Measurements from ENCODE around the gene SLC12A7.

SLC12A7 gene

DNA sequence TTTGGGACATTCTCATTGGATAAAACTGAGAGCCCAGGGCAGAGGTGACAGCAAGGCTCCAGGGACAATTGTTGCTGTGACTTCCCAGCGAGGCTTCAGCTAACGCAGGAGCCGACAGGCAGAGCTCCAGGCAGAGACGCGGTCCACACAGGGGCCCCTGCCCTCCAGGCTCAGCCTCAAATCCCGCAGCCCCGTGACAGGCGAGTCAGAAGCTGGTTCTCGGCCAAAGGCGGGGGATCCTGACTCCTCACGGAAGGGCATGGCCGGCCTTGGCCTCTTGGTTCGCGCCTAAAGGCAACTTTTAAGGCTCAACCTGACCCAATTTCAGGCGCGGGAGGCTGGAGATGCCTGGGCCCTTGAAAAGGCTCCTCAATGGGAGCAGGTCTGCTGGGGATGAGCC is 21.3 kb downstream of the SLC12A7 start:
- Histone ChIP-seq H2AFZ (ENCODE audit: low read length) (no peak overlapping the region), H4K20me1 (ENCODE audit: insufficient read depth, low read length, poor library complexity, severe bottlenecking) (no peaks in the 10 kb centered on the region), H3K9ac (ENCODE audit: low read depth, low read length, poor library complexity, severe bottlenecking) (no peak overlapping the region), H3K9me2 (replicated peaks; ENCODE audit: low read depth, low read length) (no peaks in the 10 kb centered on the region), H3K36me3 (ENCODE audit: insufficient read depth, low read length) (no peaks in the 10 kb centered on the region), H3F3A (ENCODE audit: low read depth) (no peaks in the 10 kb centered on the region), H3K9me3 (ENCODE audit: insufficient read depth, low read depth, low read length) (no peaks in the 10 kb centered on the region), H3K4me3 (ENCODE audit: low read length, poor library complexity, severe bottlenecking) (no peak overlapping the region), H3K4me1 (ENCODE audit: insufficient read depth, low read length, poor library complexity, severe bottlenecking) (no peaks in the 10 kb centered on the region), H3K27me3 (ENCODE audit: insufficient read depth, low read length, poor library complexity, severe bottlenecking) (no peaks in the 10 kb centered on the region), H3K4me2 (ENCODE audit: low read depth, low read length, poor library complexity, severe bottlenecking) (no peak overlapping the region), H3K79me2 (ENCODE audit: insufficient read depth, low read length) (no peaks in the 10 kb centered on the region)
- TF ChIP-seq EZH2phosphoT487 (IDR thresholded peaks at IDR 0.05; ENCODE audit: borderline replicate concordance): no peak

DNA sequence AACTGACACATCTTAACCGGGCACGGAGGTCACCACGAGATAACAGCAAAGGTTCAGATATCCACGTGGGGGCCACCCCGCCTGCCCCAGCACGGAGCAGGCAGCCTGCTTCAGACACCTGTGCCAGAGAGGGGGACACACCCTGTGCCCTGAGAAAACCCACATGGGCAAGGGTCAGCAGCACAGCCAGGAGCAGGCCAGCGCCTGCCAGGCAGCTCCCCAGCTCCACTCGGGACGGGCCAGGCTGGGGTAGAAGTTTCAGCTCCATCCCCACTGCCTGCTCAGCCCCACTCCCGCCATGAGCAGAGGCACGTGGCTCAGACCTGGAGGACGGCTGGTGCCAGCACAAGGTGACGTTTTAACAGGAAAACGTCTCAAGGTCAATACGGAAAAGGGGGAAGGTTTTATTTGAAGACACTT is 22.2 kb downstream of the SLC12A7 start:
- no peaks in the 10 kb centered on the region for H4K20me1 ChIP-seq (ENCODE audit: insufficient read depth, low read length, poor library complexity, severe bottlenecking)
- no peaks in the 10 kb centered on the region for H3K4me1 ChIP-seq (ENCODE audit: insufficient read depth, low read length, poor library complexity, severe bottlenecking)
- H2AFZ ChIP-seq (ENCODE audit: low read length): no peak overlapping the region
- TF ChIP-seq, protein P1, sequence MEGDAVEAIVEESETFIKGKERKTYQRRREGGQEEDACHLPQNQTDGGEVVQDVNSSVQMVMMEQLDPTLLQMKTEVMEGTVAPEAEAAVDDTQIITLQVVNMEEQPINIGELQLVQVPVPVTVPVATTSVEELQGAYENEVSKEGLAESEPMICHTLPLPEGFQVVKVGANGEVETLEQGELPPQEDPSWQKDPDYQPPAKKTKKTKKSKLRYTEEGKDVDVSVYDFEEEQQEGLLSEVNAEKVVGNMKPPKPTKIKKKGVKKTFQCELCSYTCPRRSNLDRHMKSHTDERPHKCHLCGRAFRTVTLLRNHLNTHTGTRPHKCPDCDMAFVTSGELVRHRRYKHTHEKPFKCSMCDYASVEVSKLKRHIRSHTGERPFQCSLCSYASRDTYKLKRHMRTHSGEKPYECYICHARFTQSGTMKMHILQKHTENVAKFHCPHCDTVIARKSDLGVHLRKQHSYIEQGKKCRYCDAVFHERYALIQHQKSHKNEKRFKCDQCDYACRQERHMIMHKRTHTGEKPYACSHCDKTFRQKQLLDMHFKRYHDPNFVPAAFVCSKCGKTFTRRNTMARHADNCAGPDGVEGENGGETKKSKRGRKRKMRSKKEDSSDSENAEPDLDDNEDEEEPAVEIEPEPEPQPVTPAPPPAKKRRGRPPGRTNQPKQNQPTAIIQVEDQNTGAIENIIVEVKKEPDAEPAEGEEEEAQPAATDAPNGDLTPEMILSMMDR (conservative IDR thresholded peaks at IDR 0.05; ENCODE audit: low read length): no peak
- TF ChIP-seq EZH2phosphoT487 (IDR thresholded peaks at IDR 0.05; ENCODE audit: borderline replicate concordance): no peak
- no peaks in the 10 kb centered on the region for H3K9me3 ChIP-seq (ENCODE audit: insufficient read depth, low read depth, low read length)
- H3K9me2 ChIP-seq (replicated peaks; ENCODE audit: low read depth, low read length): no peaks in the 10 kb centered on the region
- H3K36me3 ChIP-seq (ENCODE audit: insufficient read depth, low read length): no peaks in the 10 kb centered on the region
- H3F3A ChIP-seq (ENCODE audit: low read depth): no peaks in the 10 kb centered on the region
- H3K27me3 ChIP-seq (ENCODE audit: insufficient read depth, low read length, poor library complexity, severe bottlenecking): no peaks in the 10 kb centered on the region
- no peaks in the 10 kb centered on the region for H3K79me2 ChIP-seq (ENCODE audit: insufficient read depth, low read length)
- no peak overlapping the region for H3K4me2 ChIP-seq (ENCODE audit: low read depth, low read length, poor library complexity, severe bottlenecking)
- H3K9ac ChIP-seq (ENCODE audit: low read depth, low read length, poor library complexity, severe bottlenecking): no peak overlapping the region
- H3K4me3 ChIP-seq (ENCODE audit: low read length, poor library complexity, severe bottlenecking): no peak overlapping the region

DNA sequence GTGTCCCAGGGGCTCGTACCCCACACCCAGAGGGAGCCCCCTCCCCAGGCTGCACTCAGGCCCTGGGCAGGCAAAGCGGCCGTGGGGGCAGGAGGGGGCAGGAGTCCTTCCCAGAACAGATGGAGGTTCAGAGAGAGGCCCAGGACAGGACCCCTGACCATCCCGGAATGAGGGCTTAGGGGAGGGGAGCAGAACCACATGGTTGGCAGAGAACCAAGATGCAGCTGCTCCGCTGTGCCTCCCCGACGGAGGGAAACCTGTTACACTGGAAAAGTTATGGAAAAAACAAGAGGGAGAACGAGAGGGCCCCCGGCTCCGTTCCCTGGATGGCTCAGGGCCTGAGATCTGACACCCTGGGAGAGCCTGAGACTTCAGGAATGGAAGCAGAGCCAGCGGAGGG is 22.7 kb downstream of the SLC12A7 start:
- Histone ChIP-seq H3K4me1 (ENCODE audit: insufficient read depth, low read length, poor library complexity, severe bottlenecking) (no peaks in the 10 kb centered on the region), H3K9me3 (ENCODE audit: insufficient read depth, low read depth, low read length) (no peaks in the 10 kb centered on the region), H3K27me3 (ENCODE audit: insufficient read depth, low read length, poor library complexity, severe bottlenecking) (no peaks in the 10 kb centered on the region), H3K9ac (ENCODE audit: low read depth, low read length, poor library complexity, severe bottlenecking) (no peak overlapping the region), H4K20me1 (ENCODE audit: insufficient read depth, low read length, poor library complexity, severe bottlenecking) (no peaks in the 10 kb centered on the region), H3F3A (ENCODE audit: low read depth) (no peaks in the 10 kb centered on the region), H3K4me2 (ENCODE audit: low read depth, low read length, poor library complexity, severe bottlenecking) (no peak overlapping the region), H3K79me2 (ENCODE audit: insufficient read depth, low read length) (no peaks in the 10 kb centered on the region), H3K9me2 (replicated peaks; ENCODE audit: low read depth, low read length) (no peaks in the 10 kb centered on the region), H3K36me3 (ENCODE audit: insufficient read depth, low read length) (no peaks in the 10 kb centered on the region), H2AFZ (ENCODE audit: low read length) (no peak overlapping the region), H3K4me3 (ENCODE audit: low read length, poor library complexity, severe bottlenecking) (no peak overlapping the region)
- TF ChIP-seq EZH2phosphoT487 (IDR thresholded peaks at IDR 0.05; ENCODE audit: borderline replicate concordance): no peak
- TF ChIP-seq, protein P1 (conservative IDR thresholded peaks at IDR 0.05; ENCODE audit: low read length): no peak

DNA sequence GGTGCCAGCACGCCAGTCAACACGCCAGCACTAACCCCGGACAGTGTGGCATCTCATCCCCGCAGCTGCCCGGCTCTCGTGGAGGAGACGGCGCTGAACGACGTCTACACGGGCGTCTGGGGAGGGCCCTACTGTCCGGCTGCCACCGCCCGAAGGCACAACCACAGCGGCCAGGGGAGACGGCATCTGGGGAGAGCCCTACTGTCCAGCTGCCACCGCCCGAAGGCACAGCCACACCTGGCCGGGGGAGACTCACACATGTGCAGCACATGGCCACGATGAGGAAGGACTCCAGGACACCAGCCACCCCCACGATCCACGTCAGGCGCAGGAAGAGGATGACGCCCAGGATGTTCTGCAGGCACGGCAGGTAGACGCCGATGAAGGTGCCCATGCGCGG is 23.1 kb downstream of the SLC12A7 start:
- Histone ChIP-seq H3K4me1 (ENCODE audit: insufficient read depth, low read length, poor library complexity, severe bottlenecking) (no peaks in the 10 kb centered on the region), H3F3A (ENCODE audit: low read depth) (no peaks in the 10 kb centered on the region), H4K20me1 (ENCODE audit: insufficient read depth, low read length, poor library complexity, severe bottlenecking) (no peaks in the 10 kb centered on the region), H3K36me3 (ENCODE audit: insufficient read depth, low read length) (no peaks in the 10 kb centered on the region), H3K9ac (ENCODE audit: low read depth, low read length, poor library complexity, severe bottlenecking) (no peak overlapping the region), H3K9me2 (replicated peaks; ENCODE audit: low read depth, low read length) (no peaks in the 10 kb centered on the region), H3K79me2 (ENCODE audit: insufficient read depth, low read length) (no peaks in the 10 kb centered on the region), H3K4me2 (ENCODE audit: low read depth, low read length, poor library complexity, severe bottlenecking) (no peak overlapping the region), H3K4me3 (ENCODE audit: low read length, poor library complexity, severe bottlenecking) (no peak overlapping the region), H3K9me3 (ENCODE audit: insufficient read depth, low read depth, low read length) (no peaks in the 10 kb centered on the region), H3K27me3 (ENCODE audit: insufficient read depth, low read length, poor library complexity, severe bottlenecking) (no peaks in the 10 kb centered on the region), H2AFZ (ENCODE audit: low read length) (no peak overlapping the region)
- no peak for TF ChIP-seq EZH2phosphoT487 (IDR thresholded peaks at IDR 0.05; ENCODE audit: borderline replicate concordance)
- TF ChIP-seq, protein P1 (conservative IDR thresholded peaks at IDR 0.05; ENCODE audit: low read length): no peak

Measured in Loucy (cell line).